Cerebellar nuclear complex (tissue), 1 donor: Measurements from ENCODE around the gene HES2.
"Not testable (repeated sequence)": the region's sequence is repeated elsewhere in the genome, so short reads cannot be mapped to it uniquely, and the experiment has no call there.

Source experiments
- DNase-seq, 2 experiments: peaks; one replicate each; lab custom pipeline; 2025; lab: John Stamatoyannopoulos, UW

The HES2 gene

GRCh38 chr1:6437012-6437700, 17.4 kb upstream of the HES2 start:
- peak in 1 of 2 experiments; percentile 11 for DNase-seq

- DNase-seq: not testable (repeated sequence)
Observed at GRCh38 chr1:6436277-6436676, 16.6 kb upstream of the HES2 start.

GRCh38 chr1:6435547-6435946, 15.8 kb upstream of the HES2 start:
- no peak for DNase-seq

- DNase-seq: no peak
Observed at GRCh38 chr1:6435129-6435528, 15.4 kb upstream of the HES2 start.

GRCh38 chr1:6434186-6434585, 14.5 kb upstream of the HES2 start:
- DNase-seq: no peak

GRCh38 chr1:6431645-6432579, 12.2 kb upstream of the HES2 start:
- DNase-seq: not testable (repeated sequence)

- DNase-seq: not testable (repeated sequence)
Observed at GRCh38 chr1:6429660-6430411, 10.1 kb upstream of the HES2 start.

GRCh38 chr1:6428453-6428852, 8.7 kb upstream of the HES2 start:
- DNase-seq: not testable (repeated sequence)

GRCh38 chr1:6427441-6428390, 8.0 kb upstream of the HES2 start:
- DNase-seq: no peak

GRCh38 chr1:6426972-6427350, 7.2 kb upstream of the HES2 start:
- no peak for DNase-seq

GRCh38 chr1:6426277-6426971, 6.7 kb upstream of the HES2 start:
- DNase-seq: no peak

GRCh38 chr1:6425658-6426057, 5.9 kb upstream of the HES2 start:
- DNase-seq: no peak

- DNase-seq: no peak
Observed at GRCh38 chr1:6424619-6425593, 5.2 kb upstream of the HES2 start, which contains the start of gene ESPN. Gene ESPN (plus strand): TSS chr1:6424776. CDS start chr1:6424956, 180 bp downstream.

- DNase-seq: no peak
Observed at GRCh38 chr1:6424000-6424565, 4.4 kb upstream of the HES2 start.

GRCh38 chr1:6423321-6423999, 3.7 kb upstream of the HES2 start:
- DNase-seq: no peak

- no peak for DNase-seq
Observed at GRCh38 chr1:6421266-6421665, 1.5 kb upstream of the HES2 start.

GRCh38 chr1:6420454-6421042, 829 bp upstream of the HES2 start:
- DNase-seq: no peak

- no peak for DNase-seq
Observed at GRCh38 chr1:6419397-6419803, 319 bp downstream of the HES2 start.
